Transverse colon (tissue), 4 donors: ENCODE data around the gene DHRSX.

Experiments used
- POLR2A ChIP-seq: fragments of 450-650 bp; IDR thresholded peaks from one replicate; pipeline ENCODE4 v1.6.1; 2016; ENCODE audit warnings: antibody characterized with exemption, mild to moderate bottlenecking, moderate library complexity
- POLR2AphosphoS5 ChIP-seq, 3 donors: sonication (generic); formaldehyde crosslinking; IDR thresholded peaks; one replicate each; pipeline ENCODE4 v1.6.1; 2016; ENCODE audit warnings: antibody characterized with exemption in 3 of 3
- TF ChIP-seq, protein P1 (sequence below), 5 experiments: fragments of 200-600 bp in 3 of 5; fragments of 450-650 bp in 2 of 5; sonication (generic) in 3 of 5; IDR thresholded peaks; 1 replicate in 2 of 5; 2 replicates in 3 of 5; pipeline ENCODE4 v1.5.1; 2016 to 2017; ENCODE audit warnings: antibody characterized with exemption in 5 of 5, inconsistent platforms in 3 of 5, mild to moderate bottlenecking in 2 of 5, moderate library complexity in 1 of 5

DNA sequence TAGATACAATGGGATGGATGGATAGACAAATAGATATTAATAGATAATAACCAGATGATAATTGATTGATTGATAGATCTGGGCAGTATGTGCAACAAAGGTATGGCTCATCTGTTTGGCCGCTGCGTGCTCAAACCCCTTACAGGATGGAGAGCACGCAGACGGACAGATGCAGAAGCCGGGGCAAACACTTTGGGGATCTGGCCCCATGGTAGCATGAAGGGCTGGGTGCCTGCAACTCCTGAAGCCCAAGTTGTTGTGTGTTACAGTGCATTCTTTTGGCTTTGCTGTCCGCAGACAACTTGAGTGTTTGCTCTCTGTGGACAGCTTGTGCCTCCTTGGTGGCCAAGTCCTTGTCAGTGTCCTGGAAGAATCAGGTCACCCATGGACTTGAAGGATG, 10.6 kb upstream of the DHRSX start:
- TF ChIP-seq, protein P1, sequence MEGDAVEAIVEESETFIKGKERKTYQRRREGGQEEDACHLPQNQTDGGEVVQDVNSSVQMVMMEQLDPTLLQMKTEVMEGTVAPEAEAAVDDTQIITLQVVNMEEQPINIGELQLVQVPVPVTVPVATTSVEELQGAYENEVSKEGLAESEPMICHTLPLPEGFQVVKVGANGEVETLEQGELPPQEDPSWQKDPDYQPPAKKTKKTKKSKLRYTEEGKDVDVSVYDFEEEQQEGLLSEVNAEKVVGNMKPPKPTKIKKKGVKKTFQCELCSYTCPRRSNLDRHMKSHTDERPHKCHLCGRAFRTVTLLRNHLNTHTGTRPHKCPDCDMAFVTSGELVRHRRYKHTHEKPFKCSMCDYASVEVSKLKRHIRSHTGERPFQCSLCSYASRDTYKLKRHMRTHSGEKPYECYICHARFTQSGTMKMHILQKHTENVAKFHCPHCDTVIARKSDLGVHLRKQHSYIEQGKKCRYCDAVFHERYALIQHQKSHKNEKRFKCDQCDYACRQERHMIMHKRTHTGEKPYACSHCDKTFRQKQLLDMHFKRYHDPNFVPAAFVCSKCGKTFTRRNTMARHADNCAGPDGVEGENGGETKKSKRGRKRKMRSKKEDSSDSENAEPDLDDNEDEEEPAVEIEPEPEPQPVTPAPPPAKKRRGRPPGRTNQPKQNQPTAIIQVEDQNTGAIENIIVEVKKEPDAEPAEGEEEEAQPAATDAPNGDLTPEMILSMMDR (IDR thresholded peaks at IDR 0.05): no peak
- TF ChIP-seq POLR2A (no peak), POLR2AphosphoS5 (IDR thresholded peaks at IDR 0.05) (no peak)
